ENCODE measurements around the gene POFUT2.

- TF ChIP-seq, protein P1, sequence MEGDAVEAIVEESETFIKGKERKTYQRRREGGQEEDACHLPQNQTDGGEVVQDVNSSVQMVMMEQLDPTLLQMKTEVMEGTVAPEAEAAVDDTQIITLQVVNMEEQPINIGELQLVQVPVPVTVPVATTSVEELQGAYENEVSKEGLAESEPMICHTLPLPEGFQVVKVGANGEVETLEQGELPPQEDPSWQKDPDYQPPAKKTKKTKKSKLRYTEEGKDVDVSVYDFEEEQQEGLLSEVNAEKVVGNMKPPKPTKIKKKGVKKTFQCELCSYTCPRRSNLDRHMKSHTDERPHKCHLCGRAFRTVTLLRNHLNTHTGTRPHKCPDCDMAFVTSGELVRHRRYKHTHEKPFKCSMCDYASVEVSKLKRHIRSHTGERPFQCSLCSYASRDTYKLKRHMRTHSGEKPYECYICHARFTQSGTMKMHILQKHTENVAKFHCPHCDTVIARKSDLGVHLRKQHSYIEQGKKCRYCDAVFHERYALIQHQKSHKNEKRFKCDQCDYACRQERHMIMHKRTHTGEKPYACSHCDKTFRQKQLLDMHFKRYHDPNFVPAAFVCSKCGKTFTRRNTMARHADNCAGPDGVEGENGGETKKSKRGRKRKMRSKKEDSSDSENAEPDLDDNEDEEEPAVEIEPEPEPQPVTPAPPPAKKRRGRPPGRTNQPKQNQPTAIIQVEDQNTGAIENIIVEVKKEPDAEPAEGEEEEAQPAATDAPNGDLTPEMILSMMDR (conservative IDR thresholded peaks at IDR 0.05; ENCODE audit: low read length), result no peak
- no peak for TF ChIP-seq EZH2phosphoT487 (IDR thresholded peaks at IDR 0.05; ENCODE audit: borderline replicate concordance, low read depth, low read length)
Observed at GRCh38 chr21:45226540-45227326, 61.0 kb downstream of the POFUT2 start.
